DND-41 (cell line): ENCODE measurements around the gene SART1.

Experiments used
- ATAC-seq: fragments of 200-7000 bp; cut with Tn5 transposase; 3 replicates; pipeline ENCODE4 v1.9.1; 2021; ENCODE audit warnings: low read depth; ENCODE audit not compliant: insufficient read depth
- DNase-seq: peaks from one replicate; pipeline ENCODE4 v3.0.0-alpha.2; 2020
- H2AFZ ChIP-seq: 2 replicates; pipeline ENCODE4 v1.6.0; 2012; ENCODE audit warnings: low read depth, low read length
- H3K27ac ChIP-seq: 2 replicates; pipeline ENCODE4 v1.5.1; 2012; ENCODE audit warnings: low read length, inconsistent platforms
- H3K27me3 ChIP-seq: fragments of 200-600 bp; sonication (generic); 2 replicates; pipeline ENCODE4 v1.6.0; 2012; ENCODE audit warnings: low read length, mild to moderate bottlenecking, inconsistent platforms; ENCODE audit not compliant: insufficient read depth, poor library complexity
- H3K36me3 ChIP-seq: 2 replicates; pipeline ENCODE4 v1.5.1; 2012; ENCODE audit warnings: low read length, inconsistent platforms; ENCODE audit not compliant: insufficient read depth
- H3K4me1 ChIP-seq: 2 replicates; pipeline ENCODE4 v1.5.1; 2012; ENCODE audit warnings: mild to moderate bottlenecking, low read length; ENCODE audit not compliant: insufficient read depth
- H3K4me2 ChIP-seq: 2 replicates; pipeline ENCODE4 v1.6.0; 2012; ENCODE audit warnings: mild to moderate bottlenecking, moderate library complexity, low read length, inconsistent platforms; ENCODE audit not compliant: insufficient read depth
- H3K4me3 ChIP-seq, 2 experiments: fragments of 200-600 bp in 1 of 2; shearing (Covaris generic) in 1 of 2; 2 replicates each; pipeline ENCODE4 v1.5.1; 2012 to 2016; ENCODE audit warnings: inconsistent platforms in 2 of 2, low read length in 2 of 2, mild to moderate bottlenecking in 2 of 2, low read depth in 1 of 2, moderate library complexity in 1 of 2
- H3K79me2 ChIP-seq: 2 replicates; pipeline ENCODE4 v1.6.0; 2012; ENCODE audit warnings: low read length, inconsistent platforms; ENCODE audit not compliant: insufficient read depth
- H3K9ac ChIP-seq: 2 replicates; pipeline ENCODE4 v1.6.0; 2012; ENCODE audit warnings: low read depth, mild to moderate bottlenecking, inconsistent platforms, low read length, moderate library complexity
- H3K9me3 ChIP-seq: 2 replicates; pipeline ENCODE4 v1.5.1; 2012; ENCODE audit warnings: low read length, moderate library complexity, mild to moderate bottlenecking, inconsistent platforms; ENCODE audit not compliant: insufficient read depth, severe bottlenecking
- H4K20me1 ChIP-seq: 2 replicates; pipeline ENCODE4 v1.6.0; 2012; ENCODE audit warnings: low read length; ENCODE audit not compliant: insufficient read depth
- EZH2 ChIP-seq: IDR thresholded peaks from 3 replicates; pipeline ENCODE4 v1.6.1; 2012; ENCODE audit warnings: borderline replicate concordance, low read depth, mild to moderate bottlenecking, moderate library complexity, low read length, inconsistent platforms; ENCODE audit not compliant: severe bottlenecking
- TF ChIP-seq, protein P1 (sequence below): IDR thresholded peaks from 2 replicates; pipeline ENCODE4 v1.5.1; 2012; ENCODE audit warnings: borderline replicate concordance, low read length, moderate library complexity, mild to moderate bottlenecking; ENCODE audit not compliant: poor library complexity, severe bottlenecking; ENCODE audit errors: extremely low read depth

The SART1 gene

GRCh38 chr11:65958291-65958690 is 3.2 kb upstream of the SART1 start:
- Histone ChIP-seq H3K27me3 (no peaks in the 10 kb centered on the region), H3K9ac (no peak overlapping the region), H3K4me2 (no peak overlapping the region), H3K36me3 (peaks cover 5% of the 10 kb centered on the region; the same call in 1 of the 2 replicates), H3K4me1 (peaks cover 25% of the 10 kb centered on the region), H3K79me2 (peaks cover 26% of the 10 kb centered on the region), H2AFZ (no peak overlapping the region; the same call in 1 of the 2 replicates), H3K27ac (no peak overlapping the region), H3K9me3 (no peaks in the 10 kb centered on the region), H4K20me1 (peaks cover 13% of the 10 kb centered on the region), H3K4me3 (no peak overlapping the region)
- no peak for TF ChIP-seq EZH2
- TF ChIP-seq, protein P1, sequence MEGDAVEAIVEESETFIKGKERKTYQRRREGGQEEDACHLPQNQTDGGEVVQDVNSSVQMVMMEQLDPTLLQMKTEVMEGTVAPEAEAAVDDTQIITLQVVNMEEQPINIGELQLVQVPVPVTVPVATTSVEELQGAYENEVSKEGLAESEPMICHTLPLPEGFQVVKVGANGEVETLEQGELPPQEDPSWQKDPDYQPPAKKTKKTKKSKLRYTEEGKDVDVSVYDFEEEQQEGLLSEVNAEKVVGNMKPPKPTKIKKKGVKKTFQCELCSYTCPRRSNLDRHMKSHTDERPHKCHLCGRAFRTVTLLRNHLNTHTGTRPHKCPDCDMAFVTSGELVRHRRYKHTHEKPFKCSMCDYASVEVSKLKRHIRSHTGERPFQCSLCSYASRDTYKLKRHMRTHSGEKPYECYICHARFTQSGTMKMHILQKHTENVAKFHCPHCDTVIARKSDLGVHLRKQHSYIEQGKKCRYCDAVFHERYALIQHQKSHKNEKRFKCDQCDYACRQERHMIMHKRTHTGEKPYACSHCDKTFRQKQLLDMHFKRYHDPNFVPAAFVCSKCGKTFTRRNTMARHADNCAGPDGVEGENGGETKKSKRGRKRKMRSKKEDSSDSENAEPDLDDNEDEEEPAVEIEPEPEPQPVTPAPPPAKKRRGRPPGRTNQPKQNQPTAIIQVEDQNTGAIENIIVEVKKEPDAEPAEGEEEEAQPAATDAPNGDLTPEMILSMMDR, result no peak
- DNase-seq, result no peak
- ATAC-seq, result no peak

DNA sequence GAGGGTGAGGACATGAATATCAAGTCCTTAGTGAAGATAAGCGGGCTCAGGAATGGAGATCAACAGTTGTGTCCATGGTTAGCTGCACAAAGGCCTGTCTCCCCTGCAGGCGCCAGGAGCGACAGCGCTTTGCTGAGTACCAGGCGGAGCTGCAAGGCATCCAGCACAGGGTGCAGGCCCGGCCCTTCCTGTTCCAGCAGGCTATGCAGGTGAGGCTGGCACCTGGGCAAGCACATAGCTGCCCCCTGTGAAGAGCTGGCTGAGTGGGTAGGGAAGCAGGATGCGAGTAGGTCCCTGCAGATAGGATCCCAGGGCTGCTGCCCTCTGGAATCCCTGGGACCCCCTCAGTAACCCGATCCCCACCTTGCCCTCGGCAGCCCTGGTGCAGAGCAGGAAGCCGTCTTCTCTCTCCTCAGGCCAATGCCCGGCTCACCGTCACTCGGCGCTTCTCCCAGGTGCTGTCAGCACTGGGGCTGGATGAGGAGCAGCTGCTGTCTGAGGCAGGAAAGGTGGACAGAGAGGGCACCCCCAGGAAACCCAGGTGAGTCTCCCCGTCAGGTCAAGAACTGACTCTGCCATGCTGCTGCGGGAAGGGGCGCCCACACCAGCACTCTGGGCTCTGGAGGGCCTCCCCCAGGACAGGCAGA is 2.6 kb upstream of the SART1 start:
- H3K4me2 ChIP-seq, result no peak overlapping the region
- TF ChIP-seq, protein P1, result no peak
- no peak for TF ChIP-seq EZH2
- peaks cover 17% of the 10 kb centered on the region for H4K20me1 ChIP-seq
- H3K79me2 ChIP-seq, result peaks cover 32% of the 10 kb centered on the region
- no peaks in the 10 kb centered on the region for H3K9me3 ChIP-seq
- H3K36me3 ChIP-seq, result peaks cover 8% of the 10 kb centered on the region
- DNase-seq, result no peak
- no peak for ATAC-seq
- no peak overlapping the region for H3K4me3 ChIP-seq
- no peaks in the 10 kb centered on the region for H3K27me3 ChIP-seq
- no peak overlapping the region for H3K27ac ChIP-seq
- H2AFZ ChIP-seq, result no peak overlapping the region
- peaks cover 31% of the 10 kb centered on the region for H3K4me1 ChIP-seq
- H3K9ac ChIP-seq, result no peak overlapping the region

- Histone ChIP-seq H3K9ac (peak overlapping the region; percentile 100), H3K4me3 (peak overlapping the region; percentile 79 to 100), H3K4me2 (peak overlapping the region; percentile 84), H3K79me2 (peaks cover 51% of the 10 kb centered on the region), H3K4me1 (peaks cover 36% of the 10 kb centered on the region), H3K27ac (peak overlapping the region; percentile 100), H3K27me3 (no peaks in the 10 kb centered on the region), H4K20me1 (peaks cover 34% of the 10 kb centered on the region), H2AFZ (peak overlapping the region; percentile 100), H3K36me3 (peaks cover 28% of the 10 kb centered on the region), H3K9me3 (no peaks in the 10 kb centered on the region)
- TF ChIP-seq, protein P1, result no peak
- ATAC-seq (peak; percentile 23), DNase-seq (no peak)
These were observed 689 bp upstream of the SART1 start for GRCh38 chr11:65960824-65961266.
